GM18499 (cell line): Measurements from ENCODE around the gene SOX30.

Experiments used
- ATAC-seq: cut with Tn5 transposase; IDR thresholded peaks from one replicate; pipeline ENCODE4 v1.9.1; 2021; ENCODE audit warnings: moderate number of reproducible peaks; ENCODE audit not compliant: insufficient read depth, unreplicated experiment

The SOX30 gene

DNA sequence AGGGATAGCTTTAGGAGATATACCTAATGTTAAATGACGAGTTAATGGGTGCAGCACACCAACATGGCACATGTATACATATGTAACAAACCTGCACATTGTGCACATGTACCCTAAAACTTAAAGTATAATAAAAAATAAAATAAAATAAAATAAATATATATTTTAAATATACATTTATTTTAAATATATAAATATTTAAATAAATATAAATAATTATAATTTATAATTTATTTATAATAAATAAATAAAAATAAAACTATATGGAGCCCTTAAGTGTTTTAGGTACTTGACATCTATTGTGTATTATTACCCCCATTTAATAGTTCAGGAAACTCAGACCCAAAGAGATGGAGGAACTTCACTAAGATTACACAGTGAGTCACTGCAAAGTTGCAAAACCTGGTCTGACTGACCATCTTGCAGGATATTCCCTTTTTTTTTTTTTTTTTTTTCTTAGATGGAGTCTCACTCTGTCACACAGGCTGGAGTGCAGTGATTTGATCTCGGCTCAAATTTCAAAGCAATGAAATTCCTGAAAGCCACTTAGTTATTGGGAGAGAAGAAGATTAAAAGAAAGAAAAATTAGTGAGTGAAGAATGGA lies 13.3 kb upstream of the SOX30 start:
- no peak for ATAC-seq

DNA sequence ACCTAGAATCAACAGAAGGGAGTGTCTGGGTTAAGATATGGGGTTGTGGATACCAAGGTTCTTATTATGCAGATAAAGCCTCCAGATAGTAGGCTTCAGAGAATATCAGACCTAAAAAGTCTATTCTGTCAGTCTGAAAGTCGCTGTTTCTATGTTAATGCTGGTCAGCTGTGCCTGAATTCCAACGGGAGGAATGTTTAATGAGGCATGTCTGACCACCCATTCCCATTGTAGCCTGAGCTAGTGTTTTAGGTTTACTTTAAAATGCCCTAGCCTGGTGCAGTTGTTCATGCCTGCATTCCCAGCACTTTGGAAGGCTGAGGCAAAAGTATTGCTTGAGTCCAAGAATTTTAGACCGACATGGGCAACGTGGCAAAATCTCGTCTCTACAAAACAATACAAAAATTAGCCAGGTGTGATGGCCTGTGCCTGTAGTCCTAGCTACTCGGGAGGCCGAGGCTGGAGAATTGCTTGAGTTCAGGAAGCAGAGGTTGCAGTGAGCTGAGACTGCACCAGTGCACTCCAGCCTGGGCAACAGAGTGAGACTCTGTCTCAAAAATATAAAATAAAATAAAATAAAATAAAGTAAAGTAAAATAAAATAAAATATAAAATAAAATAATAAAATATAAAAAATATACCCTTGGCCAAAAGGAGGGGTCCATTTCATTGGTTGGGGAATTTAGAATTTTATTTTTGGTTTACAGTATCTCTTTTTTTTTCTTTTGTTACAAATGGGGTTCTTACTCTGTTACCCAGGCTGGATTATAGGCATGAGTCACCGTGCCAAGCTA lies 7.8 kb upstream of the SOX30 start:
- ATAC-seq = no peak

DNA sequence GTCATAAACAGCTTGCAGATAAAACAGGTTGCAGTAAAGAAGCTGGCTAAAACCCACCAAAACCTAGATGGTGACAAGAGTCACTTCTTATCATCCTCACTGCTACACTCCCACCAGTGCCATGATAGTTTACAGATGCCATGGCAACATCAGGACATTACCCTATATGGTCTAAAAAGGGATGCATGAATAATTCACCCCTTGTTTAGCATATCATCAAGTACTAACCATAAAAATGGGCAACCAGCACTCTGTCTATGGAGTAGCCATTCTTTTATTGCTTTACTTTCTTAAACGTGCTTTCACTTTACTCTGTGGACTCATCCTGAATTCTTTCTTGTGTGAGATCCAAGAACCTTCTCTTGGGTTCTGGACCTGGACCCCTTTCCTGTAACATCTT lies 6.7 kb upstream of the SOX30 start:
- ATAC-seq = no peak

DNA sequence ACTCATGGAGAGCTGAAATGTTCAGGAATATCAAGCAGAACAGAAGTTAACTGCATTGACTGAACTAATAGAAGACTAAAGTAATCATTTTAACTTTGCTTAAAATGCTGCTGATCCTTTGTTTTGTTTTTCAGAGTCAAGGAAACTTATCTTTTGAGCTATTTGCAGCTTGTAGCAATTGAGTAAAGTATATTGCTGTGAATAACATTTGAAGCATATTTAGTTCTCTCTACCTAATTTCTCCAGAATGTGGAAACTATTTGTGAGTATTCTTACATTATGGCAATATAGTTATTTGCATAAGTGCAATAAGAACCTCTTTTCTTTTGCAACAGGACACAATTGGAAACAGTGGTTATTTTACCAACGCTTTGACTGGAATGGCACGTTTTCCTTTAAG lies 5.3 kb upstream of the SOX30 start:
- no peak for ATAC-seq

DNA sequence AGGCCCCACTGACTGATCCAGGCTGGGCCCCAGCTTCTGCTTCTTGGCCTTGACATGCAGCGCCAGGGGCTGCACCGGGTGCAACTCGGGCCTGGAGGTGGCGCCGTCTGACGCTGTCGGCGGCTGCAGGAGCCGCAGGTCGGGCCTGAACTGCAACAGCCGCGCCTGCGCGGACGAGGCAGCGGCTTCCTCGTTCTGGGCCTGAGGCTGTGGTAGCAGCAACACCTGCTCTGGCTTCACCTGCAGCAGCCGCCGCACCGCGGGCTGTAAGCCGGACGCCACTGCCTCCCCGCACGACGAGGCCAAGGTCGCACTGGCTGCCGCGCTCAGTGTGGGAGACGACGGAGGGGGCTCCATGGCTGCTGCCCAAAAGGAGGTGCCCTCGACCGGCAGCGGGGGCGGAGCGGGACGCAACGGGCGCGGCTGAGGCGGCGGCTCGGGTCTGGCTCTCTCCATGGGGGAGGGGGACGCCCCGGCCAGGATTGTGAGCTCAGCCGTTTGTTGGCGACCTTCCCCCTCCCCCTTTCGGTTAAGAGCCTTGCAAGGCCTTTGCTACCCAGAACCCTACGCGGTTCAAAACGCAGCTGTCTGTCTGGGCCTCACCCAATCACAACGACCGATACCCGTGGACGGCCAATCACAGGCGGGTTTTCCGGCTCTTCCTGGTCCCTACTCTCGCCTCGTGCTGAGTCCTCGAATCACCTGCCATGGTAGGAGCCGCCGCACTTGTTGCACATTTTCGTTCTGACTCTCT lies 438 bp downstream of the SOX30 start:
- ATAC-seq = peak; percentile 78

DNA sequence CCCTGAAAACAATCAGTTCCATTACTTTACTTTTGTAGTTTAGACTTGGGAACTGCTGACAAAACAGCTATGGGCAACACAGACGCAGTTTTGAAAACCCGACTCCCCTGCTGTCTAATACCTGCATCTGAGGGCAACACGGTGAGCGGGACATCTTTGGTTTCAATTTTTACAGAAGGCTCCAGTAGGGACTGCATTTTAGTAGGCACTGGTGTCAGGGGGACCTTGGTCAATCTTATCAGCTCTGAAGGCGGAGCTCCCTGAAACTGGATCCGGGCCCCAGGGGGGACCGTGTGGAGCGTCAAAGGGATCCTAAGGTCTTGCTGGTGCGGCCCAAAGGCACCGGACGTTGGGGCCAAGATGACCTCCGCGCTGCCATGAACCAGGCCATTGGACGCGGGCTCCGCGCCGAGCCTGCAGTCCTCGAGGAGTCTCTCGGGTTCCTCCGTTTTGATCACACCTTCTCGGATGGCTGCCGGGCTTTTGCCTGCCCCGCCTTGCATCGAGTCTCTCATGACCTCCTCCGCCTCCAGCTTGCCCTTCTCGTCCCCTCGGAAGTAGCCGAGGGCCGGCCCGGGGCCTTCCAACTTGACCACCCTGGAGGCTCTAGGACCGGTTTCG lies 1.1 kb downstream of the SOX30 start:
- no peak for ATAC-seq

DNA sequence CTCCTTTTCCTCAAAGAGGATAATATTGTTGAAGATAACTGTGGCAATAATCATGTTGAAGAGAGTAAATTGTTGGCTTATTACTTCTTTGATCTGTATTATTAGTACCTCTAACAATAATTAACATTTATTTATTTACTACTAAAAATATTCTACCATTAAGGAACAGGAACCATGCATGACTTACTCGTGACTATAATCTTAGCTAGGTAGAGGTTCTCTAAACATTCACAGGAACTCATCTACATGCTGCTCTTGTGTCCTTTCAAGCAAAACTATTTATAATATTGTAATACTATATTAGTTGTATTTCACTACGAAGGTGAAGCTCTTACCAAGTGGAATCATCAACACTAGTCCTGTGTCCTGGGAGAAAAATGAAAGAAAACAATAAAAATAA lies 3.1 kb downstream of the SOX30 start:
- ATAC-seq = no peak

DNA sequence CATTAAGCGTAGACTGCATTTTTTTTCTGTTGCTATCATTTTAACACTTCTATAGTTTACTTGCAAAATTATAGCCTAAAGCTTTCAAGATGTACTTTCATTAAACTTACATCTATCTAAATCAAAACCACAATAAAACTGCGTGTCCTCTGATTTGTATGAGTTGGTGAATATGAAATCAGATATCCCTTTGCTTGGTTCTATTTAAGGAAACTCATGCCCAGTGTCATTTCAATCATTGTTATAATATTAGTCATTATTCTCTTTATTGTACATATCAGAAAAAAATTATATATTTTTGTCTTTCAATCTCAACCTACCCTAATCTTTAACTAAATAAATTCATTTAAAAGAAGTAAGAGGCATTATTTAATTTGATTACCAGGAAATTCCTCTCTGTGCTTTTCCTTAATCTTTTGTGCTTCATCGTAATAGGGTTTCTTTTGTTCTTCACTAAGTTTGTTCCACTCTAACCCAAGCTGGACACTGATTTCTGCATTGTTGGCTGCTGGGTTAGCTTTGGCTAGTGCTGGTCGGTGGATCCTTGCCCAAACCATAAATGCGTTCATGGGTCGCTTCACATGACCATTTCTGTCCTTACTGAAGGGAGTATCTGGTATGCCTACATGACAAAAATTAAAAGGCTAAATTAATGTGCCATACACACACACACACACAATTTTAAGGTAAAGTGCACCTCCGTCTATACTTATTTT lies 3.8 kb downstream of the SOX30 start:
- ATAC-seq = no peak

DNA sequence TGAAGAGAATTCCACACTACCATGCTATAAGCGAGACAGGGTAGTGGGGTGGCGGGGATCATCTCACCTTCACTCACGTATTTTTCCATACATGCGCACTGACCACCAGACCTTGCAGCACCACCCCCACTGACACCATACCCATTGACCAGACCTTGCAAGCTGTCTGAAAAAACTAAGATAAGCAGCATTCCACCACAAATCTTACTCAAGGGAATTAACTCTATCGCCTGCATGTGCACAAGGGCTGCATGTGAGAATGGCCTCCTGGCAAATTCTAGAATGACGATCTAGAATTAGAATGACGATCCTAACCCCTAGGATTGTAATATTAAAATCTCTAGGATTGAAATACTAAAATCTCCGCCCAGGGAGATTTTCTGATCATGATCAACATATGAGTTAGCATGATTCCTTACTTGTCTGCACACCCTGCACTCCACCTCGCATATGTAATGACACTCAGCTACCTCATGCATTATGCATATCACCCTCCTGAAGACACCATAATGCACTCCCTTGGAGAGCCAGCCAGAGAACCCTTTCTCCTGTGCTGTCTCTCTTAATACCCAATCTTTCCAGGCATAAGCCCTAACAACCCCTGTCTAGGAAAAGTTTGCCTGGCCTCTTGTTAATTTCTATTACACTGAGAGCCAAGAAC lies 11.7 kb downstream of the SOX30 start:
- no peak for ATAC-seq

DNA sequence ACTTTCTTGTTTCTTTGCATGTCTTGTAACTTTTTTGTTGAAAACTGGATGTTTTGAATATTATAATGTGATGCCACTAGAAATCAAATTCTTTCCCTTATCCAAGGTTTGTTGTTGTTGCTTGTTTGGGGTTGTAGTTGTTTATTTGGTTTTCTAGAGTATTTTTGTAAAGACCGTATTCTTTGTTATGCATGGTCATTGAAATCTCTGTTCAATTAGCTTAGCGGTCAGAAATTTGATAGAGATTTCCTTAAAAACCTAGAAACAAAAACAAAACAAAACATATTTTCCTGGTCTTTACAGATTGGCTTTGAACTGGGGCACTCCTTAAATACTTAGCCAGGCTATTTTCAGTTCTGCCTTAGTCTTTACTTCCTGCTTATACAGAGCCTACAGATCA lies 21.9 kb downstream of the SOX30 start:
- ATAC-seq = no peak

DNA sequence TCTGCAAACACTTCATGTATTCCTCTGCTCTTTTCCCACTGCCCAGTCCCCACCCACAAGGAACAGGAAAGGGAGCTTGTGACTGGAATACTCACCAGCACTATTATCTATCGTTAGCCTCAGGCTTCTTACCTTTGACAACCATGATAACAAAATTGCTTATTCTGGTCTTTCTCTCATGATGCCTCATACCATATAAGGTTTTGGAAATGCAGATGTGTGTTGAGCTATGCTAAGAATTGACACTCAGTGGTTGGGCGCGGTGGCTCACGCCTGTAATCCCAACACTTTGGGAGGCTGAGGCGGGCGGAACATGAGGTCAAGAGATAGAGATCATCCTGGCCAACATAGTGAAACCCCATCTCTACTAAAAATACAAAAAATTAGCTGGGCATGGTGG lies 25.4 kb downstream of the SOX30 start:
- ATAC-seq = no peak

DNA sequence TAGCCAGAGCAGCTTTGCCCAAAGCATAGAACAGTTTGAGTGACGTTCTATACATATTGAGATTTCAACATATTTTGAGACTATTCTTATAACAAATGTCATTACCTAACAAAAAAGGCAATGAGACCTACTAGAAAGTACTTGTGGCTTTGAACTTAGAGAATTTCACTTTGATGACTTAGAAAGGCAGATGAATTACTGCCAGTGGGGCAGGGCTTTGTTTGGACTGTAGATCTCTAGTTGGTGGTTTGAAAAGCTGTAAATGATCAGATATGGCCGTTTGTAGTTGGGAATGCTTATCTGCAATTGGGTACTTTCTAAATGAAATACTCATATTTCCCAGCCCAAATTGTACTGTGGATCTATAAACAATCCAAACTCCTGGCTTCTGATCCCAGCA lies 28.1 kb downstream of the SOX30 start:
- no peak for ATAC-seq

DNA sequence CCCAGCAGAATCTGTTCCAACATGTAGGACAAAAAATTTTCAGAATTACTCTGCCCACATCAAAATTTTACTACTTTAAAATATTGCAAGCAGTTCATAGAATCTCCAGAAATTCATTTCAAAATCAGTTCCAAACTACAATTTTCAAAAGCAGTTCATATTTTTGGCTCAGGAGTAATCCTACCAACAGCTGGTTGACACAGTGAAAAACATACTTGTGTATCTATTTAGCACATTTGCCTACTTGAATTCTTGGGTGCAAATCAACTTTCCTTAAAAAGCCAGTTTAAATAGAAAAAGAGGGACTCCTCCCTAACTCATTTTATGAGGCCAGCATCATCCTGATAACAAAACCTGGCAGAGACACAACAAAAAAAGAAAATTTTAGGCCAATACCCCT lies 31.5 kb downstream of the SOX30 start:
- no peak for ATAC-seq

DNA sequence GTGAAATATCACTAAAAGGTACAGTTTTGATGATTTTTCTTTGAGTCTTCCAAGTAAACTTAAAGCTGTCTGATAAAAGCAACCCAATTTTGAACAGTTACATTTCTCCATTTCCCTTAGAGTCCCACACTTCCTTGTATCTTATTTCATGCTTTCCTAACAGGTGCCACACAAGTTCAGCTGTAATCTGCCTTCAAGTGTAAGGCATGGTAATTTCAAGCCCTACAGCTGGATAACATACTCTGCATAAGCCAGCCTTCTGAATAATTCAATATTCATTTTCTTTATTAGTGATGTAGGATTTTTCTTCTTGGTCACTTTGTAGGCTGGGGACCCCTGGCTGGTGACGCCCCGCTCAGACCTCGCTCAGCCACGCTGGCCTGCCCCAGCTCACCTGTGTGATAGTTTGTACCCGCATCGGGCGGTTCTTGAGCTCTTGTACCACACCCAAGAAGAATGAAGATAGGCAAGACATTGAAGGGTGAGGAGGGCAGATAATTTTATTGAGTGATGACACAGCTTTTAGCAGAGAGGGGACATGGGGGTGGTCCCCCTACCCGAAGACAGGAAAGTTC lies 34.0 kb downstream of the SOX30 start:
- no peak for ATAC-seq

DNA sequence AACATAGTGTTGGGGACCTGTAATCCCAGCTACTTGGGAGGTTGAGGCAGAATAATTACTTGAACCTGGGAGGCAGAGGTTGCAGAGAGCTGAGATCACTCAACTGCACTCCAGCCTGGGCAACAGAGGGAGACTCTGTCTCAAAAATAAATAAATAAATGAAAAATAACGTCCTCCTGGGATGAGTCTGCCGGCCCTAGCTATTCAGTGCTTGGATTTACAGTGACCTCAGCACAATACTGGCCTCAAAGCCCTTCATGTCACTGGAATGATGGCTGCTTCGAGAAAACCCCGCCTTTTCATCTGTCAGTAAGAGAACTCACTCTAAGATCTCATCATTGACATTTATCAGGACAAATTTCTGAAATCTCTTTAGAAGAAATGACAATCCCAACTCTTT lies 35.5 kb downstream of the SOX30 start:
- ATAC-seq = no peak

DNA sequence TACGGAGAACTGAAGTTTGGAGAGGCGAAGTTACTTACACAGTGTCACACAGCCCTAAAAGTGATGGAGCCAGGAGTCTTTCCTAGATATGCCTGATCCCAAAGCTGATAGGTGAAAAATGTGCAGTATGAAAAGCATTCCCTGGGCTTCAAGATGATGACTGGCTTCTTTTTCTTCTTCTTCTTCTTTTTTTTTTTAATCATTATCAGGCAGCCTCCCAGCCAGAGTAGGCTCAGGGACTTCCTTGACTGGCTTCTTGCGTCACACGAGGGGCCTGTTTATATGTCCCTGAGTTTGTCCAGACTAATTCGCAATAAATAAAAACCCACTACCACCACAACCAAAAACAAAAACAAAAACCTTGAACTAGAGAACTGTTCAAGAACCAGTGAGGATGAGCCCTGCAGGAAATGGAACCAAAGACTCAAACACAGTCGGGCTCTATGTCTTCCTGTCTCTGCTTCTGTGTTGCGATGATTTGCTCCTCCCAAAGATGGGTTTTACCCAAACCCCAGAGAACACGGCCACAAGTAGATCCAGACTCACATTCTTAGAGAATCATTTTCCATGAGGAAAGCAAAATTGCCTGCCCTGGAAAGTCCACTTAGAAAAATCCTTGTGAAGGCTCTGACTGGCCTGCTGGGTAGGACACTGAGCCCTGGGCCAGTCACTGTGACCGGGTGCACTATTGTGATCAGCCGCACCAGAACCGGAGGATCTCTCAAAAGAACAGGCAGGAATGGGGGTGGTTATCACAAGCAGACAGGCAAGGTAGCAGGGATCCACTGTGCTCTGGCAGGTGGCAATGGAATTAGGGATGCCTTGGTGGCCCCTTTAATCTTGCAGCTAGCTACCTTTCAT lies 38.6 kb downstream of the SOX30 start:
- ATAC-seq = no peak

DNA sequence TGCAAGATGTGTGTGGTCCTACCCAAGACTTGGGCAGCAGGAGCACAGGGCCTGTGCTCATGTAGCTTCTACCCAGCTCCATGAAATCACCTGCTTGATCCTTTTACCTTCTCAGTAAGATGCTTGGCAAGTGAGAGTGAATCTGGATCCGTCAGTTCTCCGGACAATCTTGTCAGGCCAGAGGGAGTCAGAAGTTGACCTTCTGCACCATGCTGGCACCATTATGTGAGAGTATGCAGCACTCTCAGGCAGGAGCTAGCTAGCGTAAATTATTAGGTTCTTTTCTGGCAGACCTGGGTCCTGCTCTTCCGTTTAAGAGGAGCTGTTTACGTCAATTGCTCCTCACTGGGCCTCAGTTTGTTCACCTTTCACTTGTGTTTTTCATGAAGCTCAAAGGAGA lies 39.7 kb downstream of the SOX30 start:
- no peak for ATAC-seq

DNA sequence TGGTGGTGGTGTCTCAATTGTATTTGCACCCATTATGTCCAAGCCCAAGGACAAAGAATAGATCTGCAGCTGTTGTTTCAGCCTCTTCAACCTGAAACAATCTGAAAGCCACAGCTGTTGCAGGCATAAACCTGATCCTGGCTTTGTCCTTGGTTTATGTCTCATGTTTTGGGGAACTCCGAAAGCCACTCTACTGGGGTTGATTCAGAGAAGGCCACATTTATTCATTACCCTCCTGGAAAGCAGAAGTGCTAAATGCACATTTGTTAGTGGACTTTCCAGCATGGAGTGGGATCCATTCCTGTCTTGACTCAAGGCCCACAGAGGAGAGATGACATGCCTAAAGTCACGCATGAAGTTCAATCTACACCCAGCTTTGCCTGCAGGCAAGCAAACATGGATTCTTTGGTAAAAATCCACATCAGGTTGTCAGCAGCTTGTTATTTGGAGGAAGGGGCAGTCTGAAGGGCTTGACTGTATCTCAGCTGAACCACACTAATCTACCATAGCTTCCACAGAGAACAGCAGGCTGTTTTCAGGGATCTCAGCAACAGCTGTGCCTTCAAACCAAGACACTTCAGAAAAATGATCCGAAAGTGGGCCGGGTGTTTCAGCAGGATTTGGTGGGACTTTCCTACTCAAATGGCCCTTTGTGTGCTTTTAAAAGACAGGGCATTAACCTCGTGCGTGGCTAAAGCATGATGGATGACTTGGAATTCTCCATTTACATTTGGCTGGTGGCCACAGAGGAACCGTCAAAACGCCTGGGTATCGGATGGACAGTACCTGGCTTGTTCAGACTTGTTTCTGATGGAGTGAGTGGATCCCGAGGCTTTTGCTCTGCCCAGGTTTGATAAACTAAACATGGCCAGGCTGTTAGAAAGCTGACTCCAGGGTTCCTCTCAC lies 40.4 kb downstream of the SOX30 start:
- peak; percentile 38 for ATAC-seq
